Effector memory CD4-positive, alpha-beta T cell (primary cell): ENCODE data around the gene HOXD11.

Experiments used
- DNase-seq, 3 donors: peaks; one replicate each; pipeline ENCODE4 v3.0.0-alpha.2; 2020
- H3K27ac ChIP-seq: 2 replicates; pipeline ENCODE4 v1.7.0; 2013; ENCODE audit warnings: mild to moderate bottlenecking, low read length, moderate library complexity; ENCODE audit not compliant: insufficient read depth, poor library complexity, severe bottlenecking
- H3K27me3 ChIP-seq: replicated peaks from 2 replicates; pipeline ENCODE4 v1.7.0; 2013; ENCODE audit warnings: mild to moderate bottlenecking, low read length; ENCODE audit not compliant: insufficient read depth, control insufficient read depth, poor library complexity, severe bottlenecking
- H3K36me3 ChIP-seq: 2 replicates; pipeline ENCODE4 v1.7.0; 2013; ENCODE audit warnings: mild to moderate bottlenecking, low read length, moderate library complexity; ENCODE audit not compliant: control insufficient read depth, insufficient read depth
- H3K4me1 ChIP-seq: 2 replicates; pipeline ENCODE4 v1.7.0; 2013; ENCODE audit warnings: low read length, mild to moderate bottlenecking; ENCODE audit not compliant: control insufficient read depth, insufficient read depth, poor library complexity, severe bottlenecking
- H3K4me3 ChIP-seq: 2 replicates; pipeline ENCODE4 v1.7.0; 2013; ENCODE audit warnings: low read length, low read depth, mild to moderate bottlenecking; ENCODE audit not compliant: insufficient read depth, poor library complexity, severe bottlenecking
- H3K9me3 ChIP-seq: 2 replicates; pipeline ENCODE4 v1.7.0; 2013; ENCODE audit warnings: mild to moderate bottlenecking, low read length, moderate library complexity; ENCODE audit not compliant: control insufficient read depth

HOXD11 gene

GRCh38 chr2:176100547-176101140 lies 6.4 kb upstream of the HOXD11 start:
- no peak overlapping the region for H3K27ac ChIP-seq
- H3K36me3 ChIP-seq: no peaks in the 10 kb centered on the region
- no peak for DNase-seq
- no peak overlapping the region for H3K4me3 ChIP-seq
- H3K4me1 ChIP-seq: peaks cover 14% of the 10 kb centered on the region
- H3K27me3 ChIP-seq: peaks cover 95% of the 10 kb centered on the region
- no peaks in the 10 kb centered on the region for H3K9me3 ChIP-seq

- no peak overlapping the region for H3K4me3 ChIP-seq
- no peaks in the 10 kb centered on the region for H3K9me3 ChIP-seq
- H3K4me1 ChIP-seq: peaks cover 14% of the 10 kb centered on the region
- peaks cover 98% of the 10 kb centered on the region for H3K27me3 ChIP-seq
- H3K27ac ChIP-seq: no peak overlapping the region
- no peaks in the 10 kb centered on the region for H3K36me3 ChIP-seq
- no peak for DNase-seq
Measured at GRCh38 chr2:176101216-176101830, 5.8 kb upstream of the HOXD11 start.

GRCh38 chr2:176101842-176102241 lies 5.2 kb upstream of the HOXD11 start:
- Histone ChIP-seq H3K4me1 (peaks cover 12% of the 10 kb centered on the region), H3K36me3 (no peaks in the 10 kb centered on the region), H3K4me3 (no peak overlapping the region), H3K9me3 (no peaks in the 10 kb centered on the region), H3K27ac (no peak overlapping the region), H3K27me3 (peaks cover 99% of the 10 kb centered on the region)
- DNase-seq: no peak

GRCh38 chr2:176102309-176102866 lies 4.7 kb upstream of the HOXD11 start:
- no peak for DNase-seq
- no peak overlapping the region for H3K4me3 ChIP-seq
- no peak overlapping the region for H3K27ac ChIP-seq
- H3K27me3 ChIP-seq: peaks cover 99% of the 10 kb centered on the region
- no peaks in the 10 kb centered on the region for H3K36me3 ChIP-seq
- no peaks in the 10 kb centered on the region for H3K9me3 ChIP-seq
- H3K4me1 ChIP-seq: peaks cover 11% of the 10 kb centered on the region

GRCh38 chr2:176103194-176103593 lies 3.9 kb upstream of the HOXD11 start:
- Histone ChIP-seq H3K4me3 (no peak overlapping the region), H3K4me1 (peaks cover 8% of the 10 kb centered on the region), H3K36me3 (no peaks in the 10 kb centered on the region), H3K9me3 (no peaks in the 10 kb centered on the region), H3K27me3 (peaks cover 92% of the 10 kb centered on the region), H3K27ac (no peak overlapping the region)
- DNase-seq: no peak

- H3K36me3 ChIP-seq: no peaks in the 10 kb centered on the region
- H3K4me1 ChIP-seq: peaks cover 12% of the 10 kb centered on the region
- DNase-seq: no peak
- no peak overlapping the region for H3K4me3 ChIP-seq
- no peak overlapping the region for H3K27ac ChIP-seq
- peaks cover 90% of the 10 kb centered on the region for H3K27me3 ChIP-seq
- H3K9me3 ChIP-seq: no peaks in the 10 kb centered on the region
Measured at GRCh38 chr2:176103742-176104315, 3.3 kb upstream of the HOXD11 start.

- H3K36me3 ChIP-seq: no peaks in the 10 kb centered on the region
- H3K27me3 ChIP-seq: peaks cover 90% of the 10 kb centered on the region
- H3K9me3 ChIP-seq: no peaks in the 10 kb centered on the region
- H3K27ac ChIP-seq: no peak overlapping the region
- no peak for DNase-seq
- H3K4me1 ChIP-seq: peaks cover 12% of the 10 kb centered on the region
- no peak overlapping the region for H3K4me3 ChIP-seq
Measured at GRCh38 chr2:176104316-176105077, 2.6 kb upstream of the HOXD11 start.

GRCh38 chr2:176105078-176105729 lies 1.9 kb upstream of the HOXD11 start:
- no peaks in the 10 kb centered on the region for H3K9me3 ChIP-seq
- H3K4me3 ChIP-seq: no peak overlapping the region
- no peaks in the 10 kb centered on the region for H3K36me3 ChIP-seq
- H3K27ac ChIP-seq: no peak overlapping the region
- peaks cover 12% of the 10 kb centered on the region for H3K4me1 ChIP-seq
- peaks cover 90% of the 10 kb centered on the region for H3K27me3 ChIP-seq
- DNase-seq: no peak

GRCh38 chr2:176105730-176106580 lies 1.1 kb upstream of the HOXD11 start:
- no peaks in the 10 kb centered on the region for H3K9me3 ChIP-seq
- H3K36me3 ChIP-seq: no peaks in the 10 kb centered on the region
- H3K27ac ChIP-seq: no peak overlapping the region
- peaks cover 12% of the 10 kb centered on the region for H3K4me1 ChIP-seq
- peaks cover 90% of the 10 kb centered on the region for H3K27me3 ChIP-seq
- no peak overlapping the region for H3K4me3 ChIP-seq
- no peak for DNase-seq
